Ramos (cell line): ENCODE results near the gene BEGAIN.

Source experiments
- in situ Hi-C: fragments of 300-500 bp; cut with MboI; formaldehyde crosslinking; loops from one replicate; pipeline ENCODE4 v1.14.3; 2022; ENCODE audit warnings: low sequenced_read_pairs; ENCODE audit not compliant: unreplicated experiment

Gene BEGAIN

DNA sequence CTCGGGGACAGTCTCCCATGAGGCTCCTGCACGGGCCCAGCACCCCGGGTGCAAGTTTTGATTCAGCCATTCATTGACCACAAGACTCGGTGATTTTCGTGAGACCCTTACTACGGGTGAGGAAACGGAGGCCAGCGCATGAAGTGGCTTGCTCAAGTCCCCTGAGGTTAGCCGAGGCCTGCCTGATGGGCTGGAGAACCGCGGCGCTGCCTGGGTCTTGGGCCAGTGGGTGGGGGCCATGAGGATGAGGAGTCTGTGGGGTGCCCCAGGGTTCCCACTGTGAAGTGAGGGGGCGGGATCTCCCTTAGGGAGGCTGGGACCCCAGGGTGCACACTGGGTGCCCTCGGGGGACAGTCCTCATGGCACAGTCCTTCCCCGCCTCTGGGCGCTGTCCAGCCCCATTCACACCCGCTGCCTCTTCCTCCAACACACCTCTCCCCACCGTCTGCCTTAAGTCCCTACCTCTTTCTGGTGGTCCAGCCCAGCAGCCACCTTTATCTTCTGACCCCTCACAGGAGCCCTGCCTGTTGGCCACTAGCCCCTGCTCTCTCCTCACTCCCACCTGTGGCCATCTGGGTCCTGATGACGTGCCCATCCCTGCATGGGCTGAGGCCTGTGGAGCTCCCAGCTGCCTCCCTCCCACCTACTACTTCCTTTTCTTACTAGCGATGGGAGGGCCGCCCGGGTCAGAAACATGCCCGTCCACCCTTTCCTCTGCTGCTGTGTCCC is 16.3 kb downstream of the BEGAIN start:
- in situ Hi-C loops: no loop called here

DNA sequence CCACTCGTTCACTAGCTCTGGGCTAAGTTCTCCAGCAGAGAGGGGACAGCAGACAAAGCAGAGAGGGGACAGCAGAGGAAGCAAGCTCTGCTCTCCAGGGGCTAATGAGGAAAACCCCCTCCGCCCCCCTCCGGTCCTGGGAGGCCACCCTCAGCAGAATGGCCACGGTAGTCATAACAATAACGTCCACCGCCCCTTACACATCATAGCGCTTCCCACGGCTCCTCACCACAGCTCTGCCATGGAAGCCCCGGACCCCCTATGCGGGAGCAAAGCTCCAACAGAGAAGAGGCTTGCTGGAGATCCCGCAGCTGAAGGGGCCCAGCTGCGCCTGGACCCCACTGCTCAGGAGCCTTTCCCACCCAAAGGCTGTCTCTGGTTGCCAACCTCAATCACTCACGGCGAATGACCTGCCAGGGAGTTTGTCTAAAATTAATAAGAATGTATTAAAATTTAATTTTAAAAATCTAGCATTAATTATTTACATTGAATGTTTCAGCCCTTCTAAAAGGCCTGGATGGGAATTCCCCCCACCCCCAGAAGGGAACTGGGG is 17.4 kb downstream of the BEGAIN start:
- in situ Hi-C loops: no loop called here

DNA sequence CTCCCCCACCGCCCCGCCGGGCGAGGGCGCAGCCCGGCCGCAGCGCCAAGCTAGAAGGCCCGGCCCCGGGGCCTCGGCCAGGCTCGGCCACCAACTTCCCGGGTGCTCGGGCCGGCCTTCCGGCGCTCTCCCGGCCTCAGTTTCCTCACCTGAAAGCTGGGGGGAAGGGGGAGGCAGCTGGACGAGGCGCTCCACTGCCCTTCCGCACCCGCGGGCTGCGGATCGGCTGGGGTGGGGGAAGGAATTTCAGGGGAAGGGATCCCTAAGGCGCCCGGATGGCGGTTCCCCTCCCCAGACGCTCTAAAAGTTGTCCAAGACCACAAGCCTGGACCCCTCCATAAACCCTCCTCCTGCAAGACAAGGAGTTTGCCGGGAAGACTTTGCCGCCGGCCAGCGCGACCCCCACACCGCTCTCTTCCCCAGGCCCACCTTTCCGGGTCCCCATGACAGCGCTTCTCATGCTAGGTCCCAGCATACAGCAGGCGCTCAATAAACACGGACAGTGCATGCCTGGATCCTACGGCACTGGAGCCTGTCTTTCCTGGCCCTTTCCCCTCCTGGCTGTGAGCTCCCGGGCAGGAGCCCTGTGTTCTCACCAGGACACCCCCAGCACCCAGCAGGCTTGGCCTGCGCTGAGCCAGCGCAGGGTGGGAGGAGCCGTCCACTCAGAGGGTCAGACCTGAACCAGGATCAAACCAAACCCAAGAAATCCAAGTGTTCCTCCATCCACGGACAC is 18.1 kb downstream of the BEGAIN start:
- in situ Hi-C loops: no loop called here

DNA sequence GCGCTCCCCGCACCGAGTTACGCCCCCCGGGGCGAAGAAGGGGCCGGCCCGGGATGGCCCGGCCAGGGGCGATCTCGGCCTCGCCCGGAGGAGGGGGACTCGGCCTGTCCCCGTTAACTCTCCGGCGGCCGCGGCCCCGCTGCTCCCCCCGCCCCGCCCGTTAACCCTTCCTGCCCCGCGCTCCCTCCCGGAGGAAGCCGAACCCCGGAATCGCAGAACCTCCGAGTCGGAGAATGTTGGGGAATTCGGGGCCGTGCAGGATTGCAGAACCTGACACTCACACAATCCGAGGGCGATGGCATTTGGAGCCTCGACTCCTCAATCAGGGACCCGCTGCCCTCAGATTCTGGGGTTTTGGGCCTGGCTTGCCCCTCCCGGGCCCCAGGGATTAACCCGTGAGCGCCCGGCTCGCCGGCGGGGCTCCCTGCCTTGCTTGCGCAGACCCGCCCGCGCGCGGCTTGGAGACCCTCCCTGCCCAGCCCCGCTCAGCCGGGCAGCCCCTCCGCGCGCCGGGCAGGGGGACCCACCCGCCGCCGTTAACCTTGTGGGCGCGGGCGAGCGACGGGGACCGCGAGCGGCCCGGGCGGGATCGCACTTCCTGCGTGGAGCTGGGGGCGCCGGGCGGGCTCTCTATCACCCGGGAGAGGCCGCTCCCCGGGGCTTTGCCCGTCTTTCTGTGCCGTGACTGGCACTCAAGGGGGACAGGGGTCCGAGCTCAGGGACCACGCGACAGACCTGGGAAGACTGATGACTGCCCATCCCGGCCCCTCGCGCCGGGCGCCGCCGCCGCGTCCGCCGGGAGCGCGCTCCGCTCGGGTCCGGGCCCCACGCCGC is 18.8 kb downstream of the BEGAIN start:
- in situ Hi-C loops: no loop called here

DNA sequence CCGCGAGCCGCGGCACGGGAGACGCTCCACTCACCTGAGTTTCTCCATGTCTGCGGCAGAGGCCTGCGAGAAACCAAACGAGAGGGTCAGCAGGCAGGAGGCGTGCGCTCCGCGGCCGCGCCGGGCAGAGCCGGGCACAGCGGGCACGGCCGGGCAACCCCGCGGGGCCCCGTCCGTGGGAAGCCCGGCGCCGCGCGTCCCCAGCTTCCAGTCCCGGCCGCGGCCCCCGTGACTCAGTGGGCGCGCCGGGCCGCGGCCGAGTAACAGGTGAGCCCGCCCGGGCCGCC is 19.4 kb downstream of the BEGAIN start:
- in situ Hi-C loops: no loop called here

DNA sequence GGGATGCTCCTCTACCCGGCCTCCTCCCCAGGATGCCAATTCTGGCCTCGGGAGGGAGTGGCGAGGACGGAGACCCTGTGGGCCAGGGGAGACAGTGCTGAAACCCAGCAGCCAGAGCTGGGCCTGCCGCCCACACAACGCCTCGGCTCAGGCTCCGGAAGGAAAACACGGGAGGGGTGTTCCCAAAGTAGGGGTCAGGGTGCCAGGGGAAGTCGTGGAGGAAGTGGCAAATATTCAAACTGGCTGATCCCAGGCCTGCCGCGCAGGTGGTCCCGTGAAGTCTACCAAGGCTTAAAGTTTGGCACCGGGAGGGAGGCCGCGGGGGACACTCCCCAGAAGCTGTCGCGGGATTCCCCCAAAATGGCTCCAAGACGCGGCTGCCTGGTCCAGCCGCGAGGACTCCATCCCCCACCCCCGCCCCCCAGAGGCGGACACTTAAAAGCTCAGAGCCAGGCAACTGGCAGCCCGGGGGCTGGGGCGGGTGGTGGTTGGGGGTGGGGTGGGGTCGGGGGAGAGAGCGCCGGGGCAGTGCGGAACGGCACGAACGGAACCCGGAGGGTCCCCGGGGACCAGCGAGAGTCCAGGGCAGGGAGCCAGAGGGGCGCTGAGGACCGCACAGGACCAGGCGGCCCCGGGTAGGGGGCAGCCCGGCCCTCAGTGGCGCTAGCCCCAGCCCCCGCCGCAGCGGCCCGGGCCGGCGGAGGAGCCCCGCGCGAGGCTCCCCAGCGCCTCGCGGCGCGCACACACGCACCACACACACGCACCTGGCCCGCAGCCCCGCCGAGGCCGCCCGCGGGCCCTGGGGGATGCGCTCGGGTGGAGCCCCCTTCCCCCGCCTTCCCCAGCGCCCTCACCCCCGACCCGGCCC is 20.0 kb downstream of the BEGAIN start:
- in situ Hi-C loops: no loop called here

DNA sequence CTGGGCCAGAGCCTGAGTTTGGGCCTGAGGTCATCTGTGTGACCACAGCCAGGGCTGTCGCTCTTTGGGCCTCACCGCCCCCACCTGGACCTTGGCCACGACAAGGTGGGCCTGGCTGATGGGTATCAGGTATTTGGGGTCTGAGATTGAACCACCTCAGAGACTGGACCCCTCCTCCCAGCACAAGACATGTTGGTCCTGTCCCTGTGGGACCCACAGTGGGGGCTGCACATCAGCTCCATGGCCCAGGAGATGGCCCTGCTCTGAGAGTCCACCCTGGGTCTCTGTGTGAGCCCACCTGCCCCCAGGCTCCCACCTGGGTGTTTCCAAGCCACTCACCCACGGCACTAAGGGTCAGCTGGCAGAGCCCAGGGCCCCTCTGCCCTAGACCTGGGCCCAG is 20.6 kb downstream of the BEGAIN start:
- in situ Hi-C loops: no loop called here

DNA sequence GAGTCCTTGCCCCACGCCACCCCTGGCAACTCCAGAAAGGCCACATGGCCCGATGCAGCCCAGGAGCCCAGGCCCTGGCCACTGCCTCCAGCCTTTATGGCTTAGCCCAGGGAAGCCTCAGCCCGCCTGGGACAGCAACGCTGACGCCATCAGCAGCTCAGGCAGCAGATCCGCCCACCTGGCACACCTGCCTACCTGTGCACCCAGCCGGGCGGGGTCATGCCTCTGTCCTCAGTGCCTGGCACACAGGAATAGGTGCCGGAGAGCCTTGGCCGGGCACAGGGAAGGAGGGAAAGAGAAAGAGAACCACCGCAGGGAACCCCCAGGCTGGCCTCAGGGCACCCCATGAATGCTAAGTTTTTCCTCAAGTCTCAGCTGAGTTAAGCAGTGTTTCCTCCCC is 21.1 kb downstream of the BEGAIN start:
- in situ Hi-C loops: no loop called here

DNA sequence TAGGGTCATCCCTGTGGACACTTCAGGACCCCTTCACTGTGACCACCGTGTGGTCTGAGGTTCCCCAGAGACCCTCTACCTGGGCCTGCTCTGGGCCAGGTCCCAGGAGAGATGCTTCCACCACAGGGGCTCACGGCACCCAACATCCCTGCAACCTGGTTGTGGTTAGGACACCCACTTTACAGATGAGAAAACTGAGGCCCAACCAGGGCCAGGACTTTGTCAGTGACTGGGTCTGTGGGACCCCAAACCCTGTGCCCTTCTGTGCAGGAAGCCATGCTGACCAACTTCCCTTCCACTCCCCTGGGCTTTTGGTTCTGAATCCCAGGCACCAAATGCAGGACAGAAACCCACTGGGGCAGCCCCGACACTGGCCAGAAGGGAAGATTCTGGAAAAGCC is 21.6 kb downstream of the BEGAIN start:
- in situ Hi-C loops: no loop called here

DNA sequence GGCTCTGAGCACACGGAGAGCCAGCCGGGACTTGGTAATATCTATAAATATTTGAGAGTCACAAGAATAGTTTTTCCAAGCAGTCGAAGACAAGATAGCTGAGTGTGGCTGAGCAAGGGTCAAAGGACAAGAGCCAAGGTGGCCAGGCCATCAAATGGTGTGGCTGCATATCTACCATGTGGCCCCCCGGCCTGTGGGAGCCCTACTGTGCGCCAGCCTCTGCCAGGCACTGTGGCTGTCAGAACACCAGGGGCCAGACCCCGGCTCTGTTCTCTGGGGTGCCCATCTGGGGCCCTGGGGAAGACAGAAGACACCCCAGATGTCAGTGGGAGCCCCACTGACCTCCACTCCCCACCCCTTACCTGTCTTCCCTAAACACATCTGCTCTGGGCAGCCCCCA is 22.7 kb downstream of the BEGAIN start:
- in situ Hi-C loops: no loop called here

DNA sequence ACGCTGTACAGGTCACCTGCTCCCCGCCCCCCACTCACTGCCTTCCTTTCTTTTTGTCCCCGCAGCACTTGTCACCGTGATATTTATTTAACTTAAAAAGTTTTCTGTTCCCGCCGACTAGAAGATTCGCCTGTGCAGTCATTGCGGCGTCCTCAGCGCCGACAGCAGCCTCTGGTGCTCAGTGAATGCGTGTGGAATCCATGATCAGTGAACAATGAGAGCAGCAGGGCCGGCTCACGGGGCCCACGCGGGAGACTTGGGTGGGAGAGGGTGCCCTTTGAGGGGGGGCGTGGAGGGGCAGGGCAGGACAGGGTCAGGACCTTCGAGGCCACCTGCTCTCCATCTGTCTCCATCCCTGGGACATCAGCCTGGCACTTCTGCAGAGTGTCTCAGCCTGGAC is 24.5 kb downstream of the BEGAIN start:
- in situ Hi-C loops: no loop called here

DNA sequence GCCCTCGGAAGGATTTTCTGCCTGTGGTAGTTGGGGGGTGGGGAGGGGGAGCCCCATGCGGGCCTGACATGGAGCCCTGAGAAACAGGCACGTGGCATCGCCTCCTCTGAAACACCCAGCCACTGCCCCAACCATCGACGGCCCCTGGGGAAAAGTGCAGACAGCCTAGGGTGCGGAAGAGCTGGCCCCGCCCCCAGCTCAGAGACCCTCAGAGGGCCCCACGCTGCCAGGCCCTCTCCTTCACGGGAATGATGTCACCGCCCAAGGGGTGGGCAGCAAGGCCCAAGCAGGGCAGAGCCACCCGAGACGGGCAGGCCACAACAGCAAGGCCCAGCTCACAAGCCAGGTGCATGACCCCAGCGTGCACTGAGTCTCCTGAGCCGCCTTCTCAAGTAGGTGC is 26.2 kb downstream of the BEGAIN start:
- in situ Hi-C loops: no loop called here

DNA sequence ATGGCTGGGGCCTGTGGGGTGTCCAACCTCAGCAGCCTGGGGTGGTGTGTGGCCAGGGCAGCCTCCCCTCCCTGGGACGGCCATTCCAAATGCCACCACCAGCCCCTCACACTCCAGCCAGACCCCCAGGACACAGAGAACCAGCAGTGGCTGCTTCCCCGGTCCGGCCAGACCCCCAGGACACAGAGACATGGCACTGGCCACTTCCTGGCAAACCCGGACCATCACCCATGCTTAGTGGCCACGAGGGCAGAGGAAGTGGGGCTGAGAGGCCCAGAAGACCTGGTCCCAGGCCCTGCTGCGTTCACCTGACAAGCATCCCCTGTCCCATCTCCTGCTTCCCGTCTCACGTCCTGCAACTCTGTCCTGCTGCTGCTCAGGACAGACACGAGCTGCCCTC is 26.7 kb downstream of the BEGAIN start:
- in situ Hi-C loops: no loop called here

DNA sequence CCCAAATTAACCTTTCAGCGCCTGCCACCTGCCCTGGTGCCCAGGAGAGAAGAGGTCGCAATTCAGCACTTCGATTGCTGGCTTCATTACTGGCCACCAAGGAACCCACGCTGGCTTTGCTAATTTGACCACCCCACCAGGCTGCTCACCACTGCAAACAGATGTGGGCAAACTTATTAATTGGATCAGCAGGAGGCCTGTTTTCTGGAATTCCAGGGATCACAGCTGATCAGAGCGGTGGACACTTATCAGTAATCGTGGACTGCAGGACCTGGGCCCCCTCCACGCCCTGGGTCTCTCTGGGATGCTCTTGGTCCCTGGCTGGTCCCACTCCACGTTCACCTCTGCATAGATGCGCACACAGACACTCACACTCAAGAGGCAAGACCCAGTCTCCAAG is 27.8 kb downstream of the BEGAIN start:
- in situ Hi-C loops: no loop called here

DNA sequence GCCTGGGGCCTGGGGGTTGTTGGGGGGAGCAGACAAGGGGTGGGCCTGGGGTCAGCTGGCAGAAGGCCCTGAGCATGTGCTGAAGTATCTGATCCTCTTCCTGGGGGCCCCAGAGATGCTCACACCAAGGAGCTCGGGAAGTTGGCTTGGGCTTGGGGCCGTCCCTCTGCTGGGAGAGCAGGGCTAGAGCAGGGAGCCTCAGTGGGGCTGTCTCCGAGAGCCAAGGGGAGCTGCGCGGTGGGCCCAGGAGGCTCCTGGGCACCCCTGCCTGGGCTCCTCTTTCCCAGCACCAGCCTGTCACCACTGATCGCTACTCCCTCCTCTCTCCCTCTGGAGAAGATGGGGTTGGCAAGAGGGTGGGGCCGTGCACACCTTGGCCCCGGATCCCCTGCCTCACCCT is 28.3 kb downstream of the BEGAIN start:
- in situ Hi-C loops: no loop called here

DNA sequence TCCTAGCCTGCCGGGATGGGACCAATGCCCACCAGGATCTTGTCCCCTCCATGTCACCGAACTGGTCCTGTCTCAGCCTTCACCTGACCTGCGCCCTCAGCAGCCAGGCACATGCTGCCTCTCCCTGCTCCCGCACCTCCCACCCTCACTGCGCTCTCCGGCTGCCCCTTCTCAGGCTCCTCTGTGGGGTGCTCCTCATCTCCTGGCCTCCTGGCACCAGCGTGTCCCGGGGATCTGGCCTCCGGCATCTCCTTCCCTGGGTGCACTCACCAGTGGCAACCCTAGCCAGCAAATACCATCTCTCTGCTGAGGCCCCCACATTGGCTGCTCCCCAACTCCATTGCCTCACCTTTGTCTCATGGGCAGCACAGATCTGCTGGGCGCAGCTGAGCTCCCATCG is 29.0 kb downstream of the BEGAIN start:
- in situ Hi-C loops: no loop called here

DNA sequence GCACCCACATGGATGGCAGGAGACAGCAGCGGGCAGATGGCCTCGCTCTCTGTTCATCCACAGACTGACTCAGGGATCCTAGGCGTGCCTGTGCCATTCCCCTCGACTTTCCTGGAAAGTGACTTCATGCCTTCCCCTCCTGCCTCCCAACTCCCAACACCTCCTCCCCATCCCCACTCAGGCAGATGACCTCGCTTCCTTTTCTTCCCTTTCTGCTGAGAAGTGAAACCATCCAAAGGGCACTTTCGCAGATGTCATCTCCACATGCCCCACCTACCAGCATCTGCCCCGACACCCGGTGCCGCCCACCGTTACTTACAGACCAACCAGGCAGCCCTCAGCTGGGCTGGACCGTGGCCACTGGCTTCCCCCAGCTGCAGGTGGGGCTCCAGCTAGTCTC is 29.6 kb downstream of the BEGAIN start:
- in situ Hi-C loops: no loop called here

DNA sequence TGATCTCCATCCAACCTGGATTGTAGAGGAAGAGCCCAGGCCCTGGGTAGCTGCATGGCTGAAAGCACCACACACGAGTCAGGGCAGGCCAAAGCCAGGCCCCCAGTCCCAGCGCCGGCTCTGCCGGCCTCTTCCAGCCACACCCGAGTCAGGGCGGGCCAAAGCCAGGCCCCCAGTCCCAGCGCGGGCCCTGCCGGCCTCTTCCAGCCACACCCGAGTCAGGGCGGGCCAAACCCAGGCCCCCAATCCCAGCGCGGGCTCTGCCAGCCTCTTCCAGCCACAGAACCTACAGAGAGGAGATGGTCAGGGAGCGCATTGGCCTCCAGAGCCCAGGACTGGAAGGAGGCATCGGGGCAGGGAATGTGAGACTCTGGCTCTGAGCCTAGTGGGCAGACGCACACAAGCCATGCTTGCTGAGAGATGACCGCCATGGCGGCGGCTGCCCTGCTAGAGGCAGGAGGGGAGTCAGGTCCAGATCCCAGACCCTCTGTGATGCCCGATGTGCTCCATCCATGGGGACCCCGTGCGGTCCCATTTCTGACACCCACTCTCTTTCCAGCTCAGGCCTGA is 30.2 kb downstream of the BEGAIN start:
- in situ Hi-C loops: no loop called here

DNA sequence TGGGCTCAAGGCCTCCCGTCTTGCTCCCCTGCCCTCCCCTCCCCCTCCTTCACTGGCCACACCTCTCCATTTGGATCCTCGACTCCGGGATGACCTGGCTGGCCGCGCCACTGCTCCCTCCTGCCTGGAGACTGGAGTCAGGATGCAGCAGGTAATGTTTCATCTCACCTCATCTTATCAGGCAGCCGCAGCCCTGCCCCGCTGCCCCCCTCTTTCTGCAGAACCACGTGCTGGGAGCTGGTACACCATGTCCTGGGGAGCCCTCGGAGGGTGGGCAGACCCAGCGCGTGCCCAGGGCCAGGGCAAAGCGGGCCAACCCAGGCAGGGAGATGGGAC is 31.1 kb downstream of the BEGAIN start:
- in situ Hi-C loops: no loop called here
